Thyroid gland (tissue), 4 donors: ENCODE data around the gene CPA2.

Source experiments
- CTCF ChIP-seq, 6 experiments: fragments of 200-600 bp in 3 of 6; fragments of 450-650 bp in 3 of 6; sonication (generic) in 3 of 6; IDR thresholded peaks; one replicate each; pipeline ENCODE4 v1.5.1; 2016 to 2019; ENCODE audit warnings: antibody characterized with exemption in 6 of 6, mild to moderate bottlenecking in 2 of 6, inconsistent platforms in 1 of 6, moderate library complexity in 1 of 6
- POLR2A ChIP-seq, 2 donors: fragments of 450-650 bp; IDR thresholded peaks; one replicate each; pipeline ENCODE4 v1.6.1; 2017; ENCODE audit warnings: antibody characterized with exemption in 2 of 2, mild to moderate bottlenecking in 2 of 2, moderate library complexity in 1 of 2

GRCh38 chr7:130299866-130300265 is 33.2 kb downstream of the CPA2 start:
- TF ChIP-seq CTCF (IDR thresholded peaks at IDR 0.05) (no peak), POLR2A (IDR thresholded peaks at IDR 0.05) (no peak)
